GM18507 (cell line): ENCODE data around the gene TUBA1B.
"Not testable (repeated sequence)": the region's sequence is repeated elsewhere in the genome, so short reads cannot be mapped to it uniquely, and the experiment has no call there.

ENCODE experiments used
- DNase-seq: peaks from one replicate; pipeline ENCODE4 v3.0.0; 2011; ENCODE audit warnings: low read depth; ENCODE audit not compliant: insufficient read length; ENCODE audit errors: extremely low spot score
- FAIRE-seq: peaks from 2 replicates; lab custom pipeline; 2011; peaks lifted over from hg19 to GRCh38; lab: Jason Lieb, UNC

TUBA1B gene

DNA sequence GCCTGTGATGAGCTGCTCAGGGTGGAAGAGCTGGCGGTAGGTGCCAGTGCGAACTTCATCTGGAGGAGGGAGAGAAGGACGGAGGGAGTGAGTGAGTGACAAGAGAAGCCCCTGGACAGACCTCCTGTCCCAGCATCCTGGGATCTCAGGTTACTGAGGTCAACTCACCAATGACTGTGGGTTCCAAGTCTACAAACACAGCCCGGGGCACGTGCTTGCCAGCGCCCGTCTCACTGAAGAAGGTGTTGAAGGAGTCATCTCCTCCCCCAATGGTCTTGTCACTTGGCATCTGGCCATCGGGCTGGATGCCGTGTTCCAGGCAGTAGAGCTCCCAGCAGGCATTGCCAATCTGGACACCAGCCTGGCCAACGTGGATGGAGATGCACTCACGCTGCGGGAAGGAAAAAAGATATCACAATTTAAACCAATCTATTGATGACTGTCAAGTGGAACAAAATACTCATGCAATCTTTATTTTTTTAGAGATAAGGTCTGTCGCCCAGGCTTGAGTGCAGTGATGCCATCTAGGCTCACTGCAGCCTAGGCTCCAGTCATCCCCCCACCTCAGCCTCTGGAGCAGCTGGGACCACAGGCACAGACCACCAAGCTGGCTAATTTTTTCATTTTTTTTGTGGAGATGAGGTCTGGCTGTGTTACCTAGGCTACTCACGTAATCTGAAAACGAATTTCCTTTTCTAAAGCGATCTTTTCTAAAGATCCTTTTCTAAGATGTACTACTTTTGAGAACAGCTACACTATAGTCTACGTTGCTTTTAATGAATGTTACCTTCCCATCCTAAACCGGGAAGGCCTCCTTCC, 1.7 kb downstream of the TUBA1B start:
- FAIRE-seq, result no peak

DNA sequence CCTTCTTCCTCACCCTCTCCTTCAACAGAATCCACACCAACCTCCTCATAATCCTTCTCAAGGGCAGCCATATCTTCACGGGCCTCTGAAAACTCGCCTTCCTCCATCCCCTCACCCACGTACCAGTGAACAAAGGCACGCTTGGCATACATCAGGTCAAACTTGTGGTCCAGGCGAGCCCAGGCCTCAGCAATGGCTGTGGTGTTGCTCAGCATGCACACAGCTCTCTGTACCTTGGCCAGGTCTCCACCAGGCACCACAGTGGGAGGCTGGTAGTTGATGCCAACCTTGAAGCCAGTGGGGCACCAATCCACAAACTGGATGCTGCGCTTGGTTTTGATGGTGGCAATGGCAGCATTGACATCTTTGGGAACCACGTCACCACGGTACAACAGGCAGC, 3.2 kb downstream of the TUBA1B start:
- not testable (repeated sequence) for DNase-seq, FAIRE-seq

More for the DNA sequence above, 1.7 kb downstream of the TUBA1B start:
- no peak for DNase-seq

DNA sequence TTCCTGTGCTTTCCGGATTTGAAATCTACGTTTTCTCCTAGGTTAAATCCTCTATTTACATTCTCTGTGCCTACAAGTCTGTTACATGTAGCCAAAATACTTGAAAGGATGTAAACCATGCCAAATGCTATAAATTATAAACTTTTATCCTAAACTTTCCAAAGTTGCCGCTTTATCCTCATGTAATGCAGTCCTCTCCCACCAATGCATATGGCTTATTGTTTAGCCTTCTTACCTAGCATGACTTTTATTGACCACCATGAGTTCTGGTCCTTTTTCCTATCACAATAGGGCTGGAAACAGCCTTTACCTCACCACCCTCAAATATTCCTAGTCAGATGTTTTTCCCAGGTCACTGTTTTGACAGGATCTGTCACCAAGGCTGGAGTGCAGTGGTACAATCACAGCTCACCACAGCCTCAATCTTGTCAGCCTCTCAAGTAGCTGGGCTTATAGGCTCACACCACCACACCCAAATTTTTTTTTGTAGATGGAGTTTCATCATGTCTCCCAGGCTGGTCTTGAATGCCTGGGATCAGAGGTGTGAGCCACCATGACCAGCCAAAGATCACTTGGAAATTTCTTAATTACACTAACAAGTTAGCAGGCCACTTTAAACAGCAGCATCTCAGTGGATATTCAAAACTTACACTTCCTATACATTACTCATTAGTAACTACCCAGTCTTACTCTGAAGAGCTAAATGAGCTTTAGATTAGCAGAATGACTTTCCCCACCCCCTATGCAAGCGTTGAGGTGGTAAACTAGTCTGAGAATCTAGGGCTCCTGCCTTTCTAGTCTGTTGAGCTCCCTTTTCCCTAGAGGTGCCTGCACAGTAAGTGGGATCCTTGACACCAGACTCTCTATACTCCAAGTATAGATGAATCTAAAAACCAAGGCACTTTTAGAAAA, 4.1 kb downstream of the TUBA1B start:
- DNase-seq, result no peak
- no peak for FAIRE-seq

DNA sequence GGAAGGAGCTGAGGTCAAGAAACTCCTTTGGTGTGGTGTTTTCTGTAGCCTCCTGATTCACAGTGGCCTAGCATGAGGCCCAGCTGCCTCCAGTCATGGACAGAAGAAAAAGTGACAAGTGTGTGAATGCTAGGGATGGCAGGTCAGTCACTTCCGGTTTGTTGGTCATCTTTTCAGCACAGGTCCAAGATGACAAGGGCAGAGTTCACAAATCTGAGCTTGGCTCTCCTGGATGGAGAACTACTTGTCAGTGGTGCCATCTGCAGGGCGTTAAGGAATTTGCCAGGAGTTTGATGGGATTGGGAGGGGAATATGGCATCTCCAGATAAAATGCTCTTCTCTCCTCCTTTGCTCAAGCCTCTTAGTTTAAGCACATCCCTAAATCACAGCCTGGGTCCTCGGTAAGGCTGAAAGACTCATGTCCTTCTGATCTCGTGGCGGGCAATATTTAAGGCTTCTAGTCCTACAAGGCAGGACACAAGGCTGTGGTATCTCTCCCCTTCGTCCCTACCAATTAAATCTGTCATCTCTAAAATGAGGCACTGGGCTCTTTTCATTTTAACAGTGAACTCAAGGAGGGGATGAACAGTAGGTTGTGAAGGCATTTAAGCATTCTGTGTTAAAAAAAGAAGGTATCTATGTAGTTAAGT, 10.0 kb downstream of the TUBA1B start:
- FAIRE-seq (no peak), DNase-seq (no peak)

- DNase-seq (no peak), FAIRE-seq (no peak)
Observed at GRCh38 chr12:49111206-49111605, 20.0 kb downstream of the TUBA1B start.

DNA sequence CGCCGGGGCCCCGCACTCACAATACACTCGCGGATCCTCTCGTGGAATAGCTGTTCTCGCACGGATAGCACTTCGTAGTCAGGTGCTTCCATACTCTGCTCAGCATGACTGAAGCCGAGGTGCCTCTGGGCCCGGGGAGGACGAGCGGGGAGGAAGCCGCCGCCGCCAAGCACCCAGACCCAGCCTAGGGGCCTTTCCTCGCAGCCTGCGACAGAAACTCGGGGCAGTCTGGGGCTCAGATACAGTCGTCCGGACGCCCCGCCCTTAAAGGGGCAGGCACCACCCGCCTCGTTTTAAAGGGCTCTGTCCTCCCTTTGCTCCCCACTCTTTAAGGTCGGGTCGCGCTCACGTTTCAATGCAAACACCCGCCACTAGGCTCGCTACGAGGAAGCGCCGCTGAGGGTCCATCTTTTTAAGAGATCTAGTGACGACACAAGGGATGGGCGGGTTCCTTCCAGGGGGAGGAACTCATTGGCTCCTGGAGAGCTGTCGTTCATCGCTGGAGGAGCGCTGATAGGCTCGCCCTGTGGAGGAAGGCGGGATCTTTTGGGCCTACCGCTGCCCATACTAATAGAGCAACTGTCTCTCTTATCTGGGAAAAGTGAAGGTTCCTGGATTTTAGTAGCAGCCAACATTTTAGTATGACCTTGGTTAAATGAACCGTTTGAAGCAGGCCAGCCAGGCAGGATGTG, 20.6 kb downstream of the TUBA1B start, which contains the start of gene LMBR1L:
Gene LMBR1L (minus strand): TSS at position 384 of the 692 bp plus-strand sequence. CDS start 292 bp downstream, at position 92.
- DNase-seq (peak; percentile 98), FAIRE-seq (peak; percentile 98)

GRCh38 chr12:49109641-49110463, 21.3 kb downstream of the TUBA1B start:
- DNase-seq, result no peak
- no peak for FAIRE-seq

- DNase-seq (no peak), FAIRE-seq (no peak)
Observed at GRCh38 chr12:49108958-49109404, 22.2 kb downstream of the TUBA1B start.

DNA sequence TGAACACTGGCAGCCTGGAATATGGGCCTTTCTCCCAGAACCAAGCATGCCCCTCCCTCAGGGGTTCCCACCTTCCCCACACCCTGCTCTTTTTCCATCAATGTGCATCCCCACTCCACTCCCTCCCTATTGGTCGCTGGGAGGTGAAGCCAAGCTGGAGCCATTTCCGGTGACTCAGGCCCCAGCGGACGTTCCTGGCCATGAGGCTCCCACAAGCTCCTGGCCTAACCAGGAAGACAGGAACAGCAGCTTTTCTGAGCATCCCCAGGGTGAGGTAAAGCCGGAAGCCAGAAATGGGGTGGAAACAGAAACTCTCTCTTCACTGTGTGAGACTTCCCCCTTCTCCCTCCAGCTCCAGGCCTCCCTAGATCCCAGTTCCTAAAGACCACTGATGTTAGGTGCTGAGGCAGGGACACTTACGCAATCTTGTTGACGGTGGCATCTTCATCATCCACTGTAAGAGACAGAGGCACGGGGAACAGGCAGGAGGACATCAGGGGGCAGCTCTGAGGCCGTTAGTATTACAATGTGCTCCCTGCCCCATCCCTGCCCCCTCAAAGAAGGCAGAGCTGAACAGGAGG, 25.6 kb downstream of the TUBA1B start:
- FAIRE-seq (no peak), DNase-seq (no peak)

DNA sequence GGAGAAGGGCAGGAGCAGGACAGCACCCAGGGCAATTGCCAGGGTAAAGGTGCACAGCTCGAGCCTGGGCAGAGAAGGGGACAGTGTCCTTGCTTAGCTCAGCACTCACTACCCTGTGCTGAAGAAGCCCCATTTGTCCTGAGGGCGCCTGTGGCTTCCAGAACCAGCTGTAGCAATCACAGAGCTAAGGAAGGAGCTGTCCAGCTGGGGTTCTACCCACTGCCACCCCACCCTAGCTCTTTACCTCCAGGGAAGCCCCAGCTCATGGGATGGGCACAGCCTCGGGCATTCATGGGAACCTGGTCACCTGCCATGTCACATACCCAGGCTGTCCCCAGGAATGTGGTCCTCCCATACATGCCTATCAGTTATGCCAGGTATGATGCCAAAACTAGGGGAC, 26.4 kb downstream of the TUBA1B start:
- FAIRE-seq, result no peak

DNA sequence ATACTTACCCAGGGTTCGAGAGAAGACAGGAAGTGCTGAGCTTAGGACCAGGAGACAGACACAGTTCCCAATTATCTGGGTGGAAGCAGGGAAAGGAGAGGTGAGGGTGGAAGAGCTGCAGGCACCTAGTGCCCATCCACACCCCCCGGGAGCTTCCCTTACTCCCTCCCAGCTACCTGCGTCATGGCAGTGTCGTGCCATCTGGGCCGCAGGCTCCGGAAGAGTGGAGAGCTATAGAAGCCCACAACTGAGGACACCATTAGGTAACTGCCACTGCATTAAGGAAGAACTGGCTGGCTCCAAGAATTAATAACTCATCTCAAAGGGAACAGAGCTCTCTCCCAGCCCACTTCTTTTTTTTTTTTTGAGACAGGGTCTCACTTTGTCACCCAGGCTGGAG, 30.8 kb downstream of the TUBA1B start:
- DNase-seq, result no peak
- no peak for FAIRE-seq

More for the DNA sequence above, 26.4 kb downstream of the TUBA1B start:
- DNase-seq, result no peak

GRCh38 chr12:49098703-49099102, 32.5 kb downstream of the TUBA1B start:
- DNase-seq (no peak), FAIRE-seq (no peak)

GRCh38 chr12:49098035-49098451, 33.2 kb downstream of the TUBA1B start:
- peak; percentile 84 for FAIRE-seq
- DNase-seq, result peak; percentile 48

DNA sequence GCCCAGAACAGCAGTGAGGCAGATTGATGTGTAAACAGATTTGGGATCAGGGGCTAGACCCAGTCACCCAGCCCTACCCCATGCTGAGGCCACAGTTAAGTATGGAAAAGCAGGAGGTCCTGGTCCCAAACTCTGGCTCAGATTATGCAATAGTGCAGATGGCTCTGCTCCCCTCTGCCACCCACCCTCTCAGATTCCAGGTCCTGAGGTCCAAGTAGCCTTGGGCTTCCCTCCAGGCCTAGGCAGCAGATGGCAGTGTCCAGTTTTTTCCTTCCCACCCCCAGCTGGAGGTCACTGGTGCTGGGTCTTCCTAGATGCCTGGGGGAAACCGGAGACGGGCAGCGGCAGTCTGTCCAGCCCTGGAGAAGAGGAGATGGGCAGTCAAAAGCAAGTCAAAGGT, 33.8 kb downstream of the TUBA1B start:
- FAIRE-seq, result no peak
- no peak for DNase-seq

DNA sequence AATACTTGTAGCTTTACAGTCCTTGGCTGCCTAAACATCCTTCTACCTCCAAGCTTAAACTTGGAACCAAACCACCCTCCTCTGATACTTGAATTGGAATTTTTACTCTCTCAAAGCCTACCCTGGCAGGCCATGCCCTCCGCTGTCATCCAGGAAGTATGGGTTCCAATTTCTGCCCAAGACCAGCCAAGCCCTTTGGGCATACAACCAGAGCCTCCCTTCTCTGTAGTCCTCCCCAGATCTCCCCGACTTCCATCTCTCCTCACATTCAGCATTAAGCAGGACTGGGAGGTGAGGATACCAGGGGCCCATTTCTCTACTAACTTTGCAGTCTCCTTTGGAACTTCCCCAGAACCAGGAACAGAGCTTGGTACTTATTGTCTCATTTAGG, 36.2 kb downstream of the TUBA1B start:
- DNase-seq (no peak), FAIRE-seq (no peak)

DNA sequence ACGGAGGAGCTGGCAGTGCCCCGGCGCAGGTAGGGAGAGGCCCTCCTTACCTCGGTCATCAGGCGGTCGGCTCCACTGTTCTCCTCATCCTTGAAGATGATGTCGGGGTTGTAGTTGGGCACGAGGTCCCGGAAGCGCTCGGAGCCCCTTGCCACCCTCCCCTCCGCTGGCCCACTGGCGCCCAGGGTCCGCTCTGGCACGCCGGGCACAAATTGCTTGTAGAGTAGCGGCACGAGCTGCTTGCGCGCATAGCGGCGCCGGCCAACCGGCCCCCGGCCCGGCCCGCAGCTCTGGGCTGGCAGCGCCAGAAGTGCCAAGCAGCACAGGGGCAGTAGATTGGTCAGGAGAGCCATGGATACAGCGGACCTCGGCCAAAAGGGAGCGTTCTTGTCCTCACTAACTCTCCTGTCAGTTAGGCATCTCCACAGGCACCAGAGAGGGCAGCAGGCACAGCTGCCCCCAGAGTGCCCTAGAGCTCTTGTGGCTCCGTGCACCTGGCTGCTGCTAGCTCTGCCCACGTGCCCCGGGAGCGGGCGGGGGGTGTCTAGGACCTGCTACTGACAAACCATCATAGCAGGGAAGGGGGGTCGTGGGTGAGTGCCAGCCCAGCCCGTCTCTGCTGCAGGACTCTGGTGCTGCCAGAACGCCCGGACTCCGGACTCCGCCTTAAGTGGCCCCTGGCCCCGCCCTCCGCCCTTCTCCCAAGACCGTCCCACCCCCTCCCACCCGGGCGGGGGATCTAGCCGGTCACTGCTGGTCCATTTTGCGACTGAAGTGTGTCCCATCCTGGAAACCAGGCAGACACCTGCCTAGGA, 36.8 kb downstream of the TUBA1B start, which contains the start of gene DHH:
Gene DHH (minus strand): TSS at position 642 of the 815 bp plus-strand sequence. CDS start 289 bp downstream, at position 353.
- FAIRE-seq, result no peak

GRCh38 chr12:49093792-49094159, 37.4 kb downstream of the TUBA1B start:
- DNase-seq (no peak), FAIRE-seq (no peak)

More for the DNA sequence above, 36.8 kb downstream of the TUBA1B start, which contains the start of gene DHH:
- no peak for DNase-seq
